Measurements from ENCODE around the gene PON3. TPM values are rescaled to one million over a fixed set of nuclear protein-coding genes. Genes with fewer than 3 reads are reported as not detected.
A peak's percentile ranks its signal among the peaks of the same experiment; 100 is the strongest.

The PON3 gene
- total RNA-seq, 1 experiment from 2014 or later, result 15.0 TPM

DNA sequence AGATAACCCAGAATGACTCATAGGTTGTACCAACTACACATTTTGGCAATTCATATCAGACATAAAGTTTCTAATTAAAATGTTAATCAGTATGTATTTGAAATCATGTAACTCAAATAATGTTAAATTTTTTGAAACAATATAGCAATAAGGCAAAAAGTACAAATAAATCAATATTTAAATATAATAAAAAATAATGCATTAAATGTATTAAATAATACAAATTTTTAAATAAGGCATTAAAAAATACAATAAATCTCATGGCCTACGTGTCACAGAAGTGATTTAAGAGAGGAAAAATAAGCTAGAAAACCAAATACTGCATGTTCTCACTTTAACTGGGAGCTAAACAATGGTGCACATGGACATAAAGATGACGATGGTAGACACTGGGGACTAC, 29.5 kb upstream of the PON3 start:
- no peaks in the 10 kb centered on the region for H3K27me3 ChIP-seq (replicated peaks; ENCODE audit: control insufficient read depth, insufficient read depth, low read length)
- H3K4me1 Mint-ChIP-seq (ENCODE audit: low read depth, unreplicated experiment), result peaks cover 18% of the 10 kb centered on the region
- BruUV-seq (replicated peaks), result no TSS peak
- no peak overlapping the region for H3K27ac Mint-ChIP-seq (ENCODE audit: unreplicated experiment)
- H3K36me3 Mint-ChIP-seq (ENCODE audit: insufficient read depth, unreplicated experiment), result peaks cover 48% of the 10 kb centered on the region
- H3K27me3 Mint-ChIP-seq (ENCODE audit: insufficient read depth, unreplicated experiment), result no peaks in the 10 kb centered on the region
- H3K4me1 ChIP-seq, result peaks cover 22% of the 10 kb centered on the region
- ChIA-PET POLR2A (interaction anchor here (0.6 kb wide), 1 partner anchor 13 kb away, joined by 3 read pairs; no protein-coding TSS in a partner anchor), CTCF (no interaction called here)
- H3K4me3 ChIP-seq (ENCODE audit: low read depth, low read length), result no peak overlapping the region
- no peaks in the 10 kb centered on the region for H3K9me3 ChIP-seq
- peaks cover 3% of the 10 kb centered on the region for H3K36me3 ChIP-seq (ENCODE audit: control insufficient read depth, insufficient read depth, low read length)
- TF ChIP-seq, protein P1, sequence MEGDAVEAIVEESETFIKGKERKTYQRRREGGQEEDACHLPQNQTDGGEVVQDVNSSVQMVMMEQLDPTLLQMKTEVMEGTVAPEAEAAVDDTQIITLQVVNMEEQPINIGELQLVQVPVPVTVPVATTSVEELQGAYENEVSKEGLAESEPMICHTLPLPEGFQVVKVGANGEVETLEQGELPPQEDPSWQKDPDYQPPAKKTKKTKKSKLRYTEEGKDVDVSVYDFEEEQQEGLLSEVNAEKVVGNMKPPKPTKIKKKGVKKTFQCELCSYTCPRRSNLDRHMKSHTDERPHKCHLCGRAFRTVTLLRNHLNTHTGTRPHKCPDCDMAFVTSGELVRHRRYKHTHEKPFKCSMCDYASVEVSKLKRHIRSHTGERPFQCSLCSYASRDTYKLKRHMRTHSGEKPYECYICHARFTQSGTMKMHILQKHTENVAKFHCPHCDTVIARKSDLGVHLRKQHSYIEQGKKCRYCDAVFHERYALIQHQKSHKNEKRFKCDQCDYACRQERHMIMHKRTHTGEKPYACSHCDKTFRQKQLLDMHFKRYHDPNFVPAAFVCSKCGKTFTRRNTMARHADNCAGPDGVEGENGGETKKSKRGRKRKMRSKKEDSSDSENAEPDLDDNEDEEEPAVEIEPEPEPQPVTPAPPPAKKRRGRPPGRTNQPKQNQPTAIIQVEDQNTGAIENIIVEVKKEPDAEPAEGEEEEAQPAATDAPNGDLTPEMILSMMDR (IDR thresholded peaks at IDR 0.05; ENCODE audit: insufficient read depth in 1 of 2, low read depth in 1 of 2, low read length in 1 of 2, severe bottlenecking in 1 of 2, unreplicated experiment in 1 of 2), result no peak
- intact Hi-C loops (cut with micrococcal nuclease; ENCODE audit: unreplicated experiment), result no loop called here
- no peak overlapping the region for H3K4me3 Mint-ChIP-seq (ENCODE audit: unreplicated experiment)
- H3K9me3 Mint-ChIP-seq (ENCODE audit: unreplicated experiment), result peaks cover 13% of the 10 kb centered on the region
- DNase-seq, result no peak

DNA sequence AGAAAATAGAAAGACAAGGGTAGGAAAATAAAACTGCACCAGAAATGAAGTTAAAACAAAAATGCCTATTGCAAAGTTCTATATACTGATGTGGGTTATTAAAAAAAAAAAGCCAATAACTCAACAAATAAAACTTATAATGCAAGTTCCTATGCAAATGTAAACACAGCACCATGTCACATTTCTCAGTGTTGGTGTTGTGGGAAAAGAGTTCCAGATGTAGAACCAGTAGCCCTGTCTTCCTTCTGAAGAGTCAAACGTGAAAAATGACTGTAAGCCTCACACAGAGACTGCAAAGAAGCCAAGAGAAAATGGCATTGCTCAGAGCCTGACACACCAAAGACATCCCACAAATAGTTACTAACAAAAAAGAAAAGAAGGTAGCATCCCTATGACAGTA, 28.5 kb upstream of the PON3 start:
- H3K36me3 Mint-ChIP-seq (ENCODE audit: insufficient read depth, unreplicated experiment), result peaks cover 53% of the 10 kb centered on the region
- ChIA-PET CTCF (no interaction called here), POLR2A (no interaction called here)
- H3K4me1 Mint-ChIP-seq (ENCODE audit: low read depth, unreplicated experiment), result peaks cover 24% of the 10 kb centered on the region
- H3K27me3 Mint-ChIP-seq (ENCODE audit: insufficient read depth, unreplicated experiment), result no peaks in the 10 kb centered on the region
- H3K4me3 Mint-ChIP-seq (ENCODE audit: unreplicated experiment), result no peak overlapping the region
- intact Hi-C loops (cut with micrococcal nuclease; ENCODE audit: unreplicated experiment), result no loop called here
- TF ChIP-seq, protein P1 (IDR thresholded peaks at IDR 0.05; ENCODE audit: insufficient read depth in 1 of 2, low read depth in 1 of 2, low read length in 1 of 2, severe bottlenecking in 1 of 2, unreplicated experiment in 1 of 2), result no peak
- Histone ChIP-seq H3K4me3 (ENCODE audit: low read depth, low read length) (no peak overlapping the region), H3K9me3 (no peaks in the 10 kb centered on the region), H3K36me3 (ENCODE audit: control insufficient read depth, insufficient read depth, low read length) (peaks cover 3% of the 10 kb centered on the region), H3K27me3 (replicated peaks; ENCODE audit: control insufficient read depth, insufficient read depth, low read length) (no peaks in the 10 kb centered on the region), H3K4me1 (peaks cover 26% of the 10 kb centered on the region)
- BruUV-seq (replicated peaks), result no TSS peak
- DNase-seq, result no peak
- no peak overlapping the region for H3K27ac Mint-ChIP-seq (ENCODE audit: unreplicated experiment)
- peaks cover 13% of the 10 kb centered on the region for H3K9me3 Mint-ChIP-seq (ENCODE audit: unreplicated experiment)

DNA sequence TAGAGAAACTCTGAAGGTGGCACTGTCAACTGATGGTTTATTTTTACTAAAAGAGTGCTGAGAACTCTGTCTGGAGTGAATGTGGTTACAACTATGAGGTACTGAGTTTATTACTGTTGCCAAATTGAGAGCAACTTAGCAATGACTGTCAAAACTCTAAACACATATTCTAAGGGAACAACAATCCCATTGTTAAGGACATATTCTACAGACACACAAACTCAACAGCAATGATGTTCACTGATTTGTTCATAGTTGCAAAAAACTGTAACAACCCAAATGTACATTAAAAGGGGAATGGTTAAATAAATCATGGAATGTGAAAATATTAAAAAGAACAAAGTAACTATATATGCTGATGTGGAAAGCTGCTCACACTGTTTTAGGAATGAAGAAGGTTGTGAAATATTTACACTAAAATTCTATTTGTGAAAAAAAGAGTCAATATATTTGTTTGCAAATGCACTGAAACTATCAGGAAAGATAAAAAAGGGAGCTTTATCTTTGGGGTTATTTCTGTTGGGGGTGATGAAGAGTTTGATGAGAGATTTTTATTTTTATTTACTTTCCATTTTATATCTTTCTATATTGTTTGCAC, 25.8 kb upstream of the PON3 start:
- H3K9me3 ChIP-seq, result no peaks in the 10 kb centered on the region
- peak overlapping the region; percentile 59 for H3K27ac Mint-ChIP-seq (ENCODE audit: unreplicated experiment)
- CTCF ChIA-PET, result interaction anchor here (1.4 kb wide), 1 partner anchor 55 kb away, joined by 3 read pairs; no protein-coding TSS in a partner anchor
- H3K36me3 ChIP-seq (ENCODE audit: control insufficient read depth, insufficient read depth, low read length), result peaks cover 2% of the 10 kb centered on the region
- H3K36me3 Mint-ChIP-seq (ENCODE audit: insufficient read depth, unreplicated experiment), result peaks cover 66% of the 10 kb centered on the region
- DNase-seq, result no peak
- intact Hi-C loops (cut with micrococcal nuclease; ENCODE audit: unreplicated experiment), result loop anchor here (2.0 kb wide), 2 partner anchors 27 to 55 kb away; no protein-coding TSS in a partner anchor
- TF ChIP-seq, protein P1 (IDR thresholded peaks at IDR 0.05; ENCODE audit: insufficient read depth in 1 of 2, low read depth in 1 of 2, low read length in 1 of 2, severe bottlenecking in 1 of 2, unreplicated experiment in 1 of 2), result no peak
- H3K4me3 Mint-ChIP-seq (ENCODE audit: unreplicated experiment), result peak overlapping the region; percentile 23
- H3K4me3 ChIP-seq (ENCODE audit: low read depth, low read length), result no peak overlapping the region
- peaks cover 26% of the 10 kb centered on the region for H3K4me1 ChIP-seq
- no peaks in the 10 kb centered on the region for H3K27me3 ChIP-seq (replicated peaks; ENCODE audit: control insufficient read depth, insufficient read depth, low read length)
- POLR2A ChIA-PET, result no interaction called here
- peaks cover 24% of the 10 kb centered on the region for H3K4me1 Mint-ChIP-seq (ENCODE audit: low read depth, unreplicated experiment)
- no TSS peak for BruUV-seq (replicated peaks)
- no peaks in the 10 kb centered on the region for H3K27me3 Mint-ChIP-seq (ENCODE audit: insufficient read depth, unreplicated experiment)
- peaks cover 13% of the 10 kb centered on the region for H3K9me3 Mint-ChIP-seq (ENCODE audit: unreplicated experiment)
